Measurements from ENCODE around the gene IDH3G. TPM values are rescaled to one million over a fixed set of nuclear protein-coding genes. Genes with fewer than 3 reads are reported as not detected.

Gene IDH3G
- total and polyA plus RNA-seq, 2 experiments from 2014 or later: 41.4 to 49.0 TPM

GRCh38 chrX:153736071-153736820, 57.9 kb downstream of the IDH3G start:
- TF ChIP-seq CREB1 (CRISPR knock-in tag; IDR thresholded peaks at IDR 0.05; ENCODE audit: low read depth) (no peak), ZNF331 (CRISPR knock-in tag; IDR thresholded peaks at IDR 0.05; ENCODE audit: low read depth) (no peak), ETS1 (IDR thresholded peaks at IDR 0.05) (no peak), ZNF114 (CRISPR knock-in tag; IDR thresholded peaks at IDR 0.05) (no peak), POLR2AphosphoS5 (IDR thresholded peaks at IDR 0.05; ENCODE audit: low read depth) (no peak), EZH2phosphoT487 (IDR thresholded peaks at IDR 0.05; ENCODE audit: unreplicated experiment) (no peak), JUNB (IDR thresholded peaks at IDR 0.05; ENCODE audit: unreplicated experiment) (no peak), REST (IDR thresholded peaks at IDR 0.05; ENCODE audit: unreplicated experiment) (no peak), NANOG (IDR thresholded peaks at IDR 0.05; ENCODE audit: borderline replicate concordance) (no peak), EZH2 (IDR thresholded peaks at IDR 0.05; ENCODE audit: low read depth, unreplicated experiment) (no peak), STAT1 (IDR thresholded peaks at IDR 0.05; ENCODE audit: unreplicated experiment) (no peak)
- TF ChIP-seq, protein P1, sequence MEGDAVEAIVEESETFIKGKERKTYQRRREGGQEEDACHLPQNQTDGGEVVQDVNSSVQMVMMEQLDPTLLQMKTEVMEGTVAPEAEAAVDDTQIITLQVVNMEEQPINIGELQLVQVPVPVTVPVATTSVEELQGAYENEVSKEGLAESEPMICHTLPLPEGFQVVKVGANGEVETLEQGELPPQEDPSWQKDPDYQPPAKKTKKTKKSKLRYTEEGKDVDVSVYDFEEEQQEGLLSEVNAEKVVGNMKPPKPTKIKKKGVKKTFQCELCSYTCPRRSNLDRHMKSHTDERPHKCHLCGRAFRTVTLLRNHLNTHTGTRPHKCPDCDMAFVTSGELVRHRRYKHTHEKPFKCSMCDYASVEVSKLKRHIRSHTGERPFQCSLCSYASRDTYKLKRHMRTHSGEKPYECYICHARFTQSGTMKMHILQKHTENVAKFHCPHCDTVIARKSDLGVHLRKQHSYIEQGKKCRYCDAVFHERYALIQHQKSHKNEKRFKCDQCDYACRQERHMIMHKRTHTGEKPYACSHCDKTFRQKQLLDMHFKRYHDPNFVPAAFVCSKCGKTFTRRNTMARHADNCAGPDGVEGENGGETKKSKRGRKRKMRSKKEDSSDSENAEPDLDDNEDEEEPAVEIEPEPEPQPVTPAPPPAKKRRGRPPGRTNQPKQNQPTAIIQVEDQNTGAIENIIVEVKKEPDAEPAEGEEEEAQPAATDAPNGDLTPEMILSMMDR (conservative IDR thresholded peaks at IDR 0.05; ENCODE audit: low read depth in 2 of 2): no peak
- TF ChIP-seq, protein P2, sequence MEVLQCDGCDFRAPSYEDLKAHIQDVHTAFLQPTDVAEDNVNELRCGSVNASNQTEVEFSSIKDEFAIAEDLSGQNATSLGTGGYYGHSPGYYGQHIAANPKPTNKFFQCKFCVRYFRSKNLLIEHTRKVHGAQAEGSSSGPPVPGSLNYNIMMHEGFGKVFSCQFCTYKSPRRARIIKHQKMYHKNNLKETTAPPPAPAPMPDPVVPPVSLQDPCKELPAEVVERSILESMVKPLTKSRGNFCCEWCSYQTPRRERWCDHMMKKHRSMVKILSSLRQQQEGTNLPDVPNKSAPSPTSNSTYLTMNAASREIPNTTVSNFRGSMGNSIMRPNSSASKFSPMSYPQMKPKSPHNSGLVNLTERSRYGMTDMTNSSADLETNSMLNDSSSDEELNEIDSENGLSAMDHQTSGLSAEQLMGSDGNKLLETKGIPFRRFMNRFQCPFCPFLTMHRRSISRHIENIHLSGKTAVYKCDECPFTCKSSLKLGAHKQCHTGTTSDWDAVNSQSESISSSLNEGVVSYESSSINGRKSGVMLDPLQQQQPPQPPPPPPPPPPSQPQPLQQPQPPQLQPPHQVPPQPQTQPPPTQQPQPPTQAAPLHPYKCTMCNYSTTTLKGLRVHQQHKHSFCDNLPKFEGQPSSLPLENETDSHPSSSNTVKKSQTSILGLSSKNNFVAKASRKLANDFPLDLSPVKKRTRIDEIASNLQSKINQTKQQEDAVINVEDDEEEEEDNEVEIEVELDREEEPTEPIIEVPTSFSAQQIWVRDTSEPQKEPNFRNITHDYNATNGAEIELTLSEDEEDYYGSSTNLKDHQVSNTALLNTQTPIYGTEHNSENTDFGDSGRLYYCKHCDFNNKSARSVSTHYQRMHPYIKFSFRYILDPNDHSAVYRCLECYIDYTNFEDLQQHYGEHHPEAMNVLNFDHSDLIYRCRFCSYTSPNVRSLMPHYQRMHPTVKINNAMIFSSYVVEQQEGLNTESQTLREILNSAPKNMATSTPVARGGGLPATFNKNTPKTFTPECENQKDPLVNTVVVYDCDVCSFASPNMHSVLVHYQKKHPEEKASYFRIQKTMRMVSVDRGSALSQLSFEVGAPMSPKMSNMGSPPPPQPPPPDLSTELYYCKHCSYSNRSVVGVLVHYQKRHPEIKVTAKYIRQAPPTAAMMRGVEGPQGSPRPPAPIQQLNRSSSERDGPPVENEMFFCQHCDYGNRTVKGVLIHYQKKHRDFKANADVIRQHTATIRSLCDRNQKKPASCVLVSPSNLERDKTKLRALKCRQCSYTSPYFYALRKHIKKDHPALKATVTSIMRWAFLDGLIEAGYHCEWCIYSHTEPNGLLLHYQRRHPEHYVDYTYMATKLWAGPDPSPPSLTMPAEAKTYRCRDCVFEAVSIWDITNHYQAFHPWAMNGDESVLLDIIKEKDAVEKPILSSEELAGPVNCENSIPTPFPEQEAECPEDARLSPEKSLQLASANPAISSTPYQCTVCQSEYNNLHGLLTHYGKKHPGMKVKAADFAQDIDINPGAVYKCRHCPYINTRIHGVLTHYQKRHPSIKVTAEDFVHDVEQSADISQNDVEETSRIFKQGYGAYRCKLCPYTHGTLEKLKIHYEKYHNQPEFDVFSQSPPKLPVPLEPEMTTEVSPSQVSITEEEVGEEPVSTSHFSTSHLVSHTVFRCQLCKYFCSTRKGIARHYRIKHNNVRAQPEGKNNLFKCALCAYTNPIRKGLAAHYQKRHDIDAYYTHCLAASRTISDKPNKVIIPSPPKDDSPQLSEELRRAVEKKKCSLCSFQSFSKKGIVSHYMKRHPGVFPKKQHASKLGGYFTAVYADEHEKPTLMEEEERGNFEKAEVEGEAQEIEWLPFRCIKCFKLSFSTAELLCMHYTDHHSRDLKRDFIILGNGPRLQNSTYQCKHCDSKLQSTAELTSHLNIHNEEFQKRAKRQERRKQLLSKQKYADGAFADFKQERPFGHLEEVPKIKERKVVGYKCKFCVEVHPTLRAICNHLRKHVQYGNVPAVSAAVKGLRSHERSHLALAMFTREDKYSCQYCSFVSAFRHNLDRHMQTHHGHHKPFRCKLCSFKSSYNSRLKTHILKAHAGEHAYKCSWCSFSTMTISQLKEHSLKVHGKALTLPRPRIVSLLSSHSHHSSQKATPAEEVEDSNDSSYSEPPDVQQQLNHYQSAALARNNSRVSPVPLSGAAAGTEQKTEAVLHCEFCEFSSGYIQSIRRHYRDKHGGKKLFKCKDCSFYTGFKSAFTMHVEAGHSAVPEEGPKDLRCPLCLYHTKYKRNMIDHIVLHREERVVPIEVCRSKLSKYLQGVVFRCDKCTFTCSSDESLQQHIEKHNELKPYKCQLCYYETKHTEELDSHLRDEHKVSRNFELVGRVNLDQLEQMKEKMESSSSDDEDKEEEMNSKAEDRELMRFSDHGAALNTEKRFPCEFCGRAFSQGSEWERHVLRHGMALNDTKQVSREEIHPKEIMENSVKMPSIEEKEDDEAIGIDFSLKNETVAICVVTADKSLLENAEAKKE (CRISPR knock-in tag; IDR thresholded peaks at IDR 0.05): no peak

More at GRCh38 chrX:153736071-153736820, 57.9 kb downstream of the IDH3G start:
- Mint-ChIP-seq H3K27ac (no peak overlapping the region), H3K27me3 (ENCODE audit: insufficient read depth, low read depth, poor library complexity) (peaks cover 5% of the 10 kb centered on the region), H3K9me3 (peaks cover 2% of the 10 kb centered on the region; the same call in 1 of the 3 replicates), H3K4me1 (peaks cover 7% of the 10 kb centered on the region), H3K36me3 (ENCODE audit: low read depth) (peaks cover 8% of the 10 kb centered on the region; the same call in 1 of the 3 replicates), H3K4me3 (no peak overlapping the region)
- H3K4me2 ChIP-seq: no peak overlapping the region
- H3K4me1 ChIP-seq (ENCODE audit: insufficient read depth): no peaks in the 10 kb centered on the region
- H3K36me3 ChIP-seq (ENCODE audit: insufficient read depth): no peaks in the 10 kb centered on the region
- H3K4me3 ChIP-seq: no peak overlapping the region
- no peaks in the 10 kb centered on the region for H3K27me3 ChIP-seq (ENCODE audit: insufficient read depth)
- H3F3A ChIP-seq (replicated peaks; ENCODE audit: low read depth): no peaks in the 10 kb centered on the region
- H3K27ac ChIP-seq (ENCODE audit: low read depth): no peak overlapping the region
- DNase-seq (ENCODE audit: low spot score) (no peak), ATAC-seq (no peak)
- no peak overlapping the region for H2AFZ ChIP-seq
- no peaks in the 10 kb centered on the region for H4K20me1 ChIP-seq (replicated peaks; ENCODE audit: insufficient read depth)
- no peaks in the 10 kb centered on the region for H3K79me2 ChIP-seq (replicated peaks; ENCODE audit: insufficient read depth)
- H3K9me2 ChIP-seq (ENCODE audit: insufficient read depth): no peaks in the 10 kb centered on the region
